Tibial artery (tissue), 4 donors: Measurements from ENCODE around the gene PRSS50.
"Not testable (repeated sequence)": the region's sequence is repeated elsewhere in the genome, so short reads cannot be mapped to it uniquely, and the experiment has no call there.

Source experiments
- DNase-seq, 2 donors: peaks; one replicate each; pipeline ENCODE4 v3.0.0-alpha.2; 2019
- H3K27ac ChIP-seq, 2 donors: fragments of 200-600 bp; sonication (generic) in 1 of 2; 1 replicate in 1 of 2; 2 replicates in 1 of 2; pipeline ENCODE4 v1.5.1; 2018 to 2019; ENCODE audit warnings: mild to moderate bottlenecking in 1 of 2
- H3K27me3 ChIP-seq, 2 donors: fragments of 200-600 bp; sonication (generic) in 1 of 2; one replicate each; pipeline versions ENCODE4 v1.5.1 to v1.6.0; 2016 to 2019
- H3K36me3 ChIP-seq, 3 donors: fragments of 200-600 bp; sonication (generic) in 2 of 3; one replicate each; pipeline ENCODE4 v1.5.1; 2016 to 2019; ENCODE audit warnings: mild to moderate bottlenecking in 2 of 3
- H3K4me1 ChIP-seq, 4 donors: fragments of 200-600 bp; sonication (generic) in 2 of 4; 1 replicate in 3 of 4; 2 replicates in 1 of 4; pipeline ENCODE4 v1.5.1; 2016 to 2019
- H3K4me3 ChIP-seq, 2 donors: fragments of 200-600 bp; sonication (generic) in 1 of 2; 1 replicate in 1 of 2; 2 replicates in 1 of 2; pipeline ENCODE4 v1.5.1; 2018 to 2019; ENCODE audit warnings: mild to moderate bottlenecking in 2 of 2
- H3K9me3 ChIP-seq, 3 donors: fragments of 200-600 bp; sonication (generic) in 1 of 3; one replicate each; pipeline ENCODE4 v1.5.1; 2016 to 2019
- intact Hi-C: fragments of 100-400 bp; cut with DNase I; formaldehyde crosslinking; loops from one replicate; pipeline ENCODE4 v1.15.0; 2023; ENCODE audit warnings: low total_unique reads
- TF ChIP-seq, protein P1 (sequence below), 2 experiments: fragments of 200-600 bp in 1 of 2; fragments of 450-650 bp in 1 of 2; IDR thresholded peaks; one replicate each; pipeline ENCODE4 v1.5.1; 2017 to 2019; ENCODE audit warnings: antibody characterized with exemption in 2 of 2, mild to moderate bottlenecking in 1 of 2, moderate library complexity in 1 of 2

PRSS50 gene

GRCh38 chr3:46706771-46707582 is 10.7 kb downstream of the PRSS50 start:
- no peaks in the 10 kb centered on the region for H3K9me3 ChIP-seq
- no peaks in the 10 kb centered on the region for H3K36me3 ChIP-seq
- intact Hi-C loops, result loop anchor here (10.0 kb wide), 2 partner anchors 148 to 288 kb away; no protein-coding TSS in a partner anchor
- peaks cover 0 to under 1% (median 0%) of the 10 kb centered on the region in 4 donors for H3K4me1 ChIP-seq
- H3K27ac ChIP-seq, result no peak overlapping the region
- H3K4me3 ChIP-seq, result no peak overlapping the region
- TF ChIP-seq, protein P1, sequence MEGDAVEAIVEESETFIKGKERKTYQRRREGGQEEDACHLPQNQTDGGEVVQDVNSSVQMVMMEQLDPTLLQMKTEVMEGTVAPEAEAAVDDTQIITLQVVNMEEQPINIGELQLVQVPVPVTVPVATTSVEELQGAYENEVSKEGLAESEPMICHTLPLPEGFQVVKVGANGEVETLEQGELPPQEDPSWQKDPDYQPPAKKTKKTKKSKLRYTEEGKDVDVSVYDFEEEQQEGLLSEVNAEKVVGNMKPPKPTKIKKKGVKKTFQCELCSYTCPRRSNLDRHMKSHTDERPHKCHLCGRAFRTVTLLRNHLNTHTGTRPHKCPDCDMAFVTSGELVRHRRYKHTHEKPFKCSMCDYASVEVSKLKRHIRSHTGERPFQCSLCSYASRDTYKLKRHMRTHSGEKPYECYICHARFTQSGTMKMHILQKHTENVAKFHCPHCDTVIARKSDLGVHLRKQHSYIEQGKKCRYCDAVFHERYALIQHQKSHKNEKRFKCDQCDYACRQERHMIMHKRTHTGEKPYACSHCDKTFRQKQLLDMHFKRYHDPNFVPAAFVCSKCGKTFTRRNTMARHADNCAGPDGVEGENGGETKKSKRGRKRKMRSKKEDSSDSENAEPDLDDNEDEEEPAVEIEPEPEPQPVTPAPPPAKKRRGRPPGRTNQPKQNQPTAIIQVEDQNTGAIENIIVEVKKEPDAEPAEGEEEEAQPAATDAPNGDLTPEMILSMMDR (IDR thresholded peaks at IDR 0.05), result no peak
- peak in 1 of 2 donors; percentile 53 for DNase-seq
- H3K27me3 ChIP-seq, result no peaks in the 10 kb centered on the region

DNA sequence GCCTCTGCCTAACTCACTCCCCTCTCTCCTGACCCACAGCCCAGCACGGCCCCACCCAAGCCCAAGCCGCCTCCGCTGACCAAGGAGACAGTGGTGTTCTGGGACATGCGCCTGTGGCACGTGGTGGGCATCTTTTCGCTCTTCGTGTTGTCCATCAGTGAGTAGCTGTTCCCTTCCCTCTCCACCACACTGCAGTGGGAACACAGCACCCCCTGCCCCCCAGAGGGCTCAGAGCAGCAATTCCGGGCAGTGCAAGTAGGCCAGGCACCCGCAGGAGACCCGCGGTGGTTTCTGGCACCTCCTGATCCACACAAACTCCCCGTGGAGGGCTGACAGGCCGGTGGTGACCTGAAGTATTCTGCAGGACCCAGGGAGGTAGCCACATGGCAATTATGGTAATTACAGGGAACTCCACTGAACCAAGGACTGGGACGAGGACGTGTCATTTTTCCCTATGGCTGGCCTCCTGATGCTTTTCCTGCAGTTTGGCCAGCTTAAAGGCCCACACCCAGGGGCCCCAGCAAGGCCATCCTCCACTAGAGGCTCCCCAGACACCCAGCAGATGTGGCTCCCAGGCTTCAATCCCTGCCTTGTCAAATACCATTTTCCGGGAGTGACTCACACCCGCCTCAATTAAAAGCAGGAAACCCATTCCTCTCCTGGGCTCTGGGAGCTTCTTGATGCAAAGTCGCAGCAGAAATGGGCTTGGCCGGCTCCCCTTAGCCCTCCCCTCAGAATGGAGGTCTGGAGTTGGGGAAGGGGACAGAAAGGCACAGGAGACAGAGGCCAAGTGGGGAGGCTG is 11.7 kb downstream of the PRSS50 start:
- Histone ChIP-seq H3K27me3 (no peaks in the 10 kb centered on the region), H3K9me3 (no peaks in the 10 kb centered on the region), H3K4me1 (peaks cover 0 to 10% (median 8%) of the 10 kb centered on the region in 4 donors), H3K27ac (no peak overlapping the region), H3K4me3 (no peak overlapping the region), H3K36me3 (no peaks in the 10 kb centered on the region)
- TF ChIP-seq, protein P1 (IDR thresholded peaks at IDR 0.05), result no peak
- intact Hi-C loops, result loop anchor here (2.0 to 10.0 kb wide), 3 partner anchors 149 to 289 kb away; no protein-coding TSS in a partner anchor
- DNase-seq, result peak; percentile 17 to 60

GRCh38 chr3:46705022-46705530 is 12.6 kb downstream of the PRSS50 start:
- peak; percentile 67 to 86 for DNase-seq
- no peak overlapping the region for H3K4me3 ChIP-seq
- H3K36me3 ChIP-seq, result no peaks in the 10 kb centered on the region
- no peaks in the 10 kb centered on the region for H3K9me3 ChIP-seq
- H3K27me3 ChIP-seq, result no peaks in the 10 kb centered on the region
- H3K27ac ChIP-seq, result no peak overlapping the region
- intact Hi-C loops, result loop anchor here (2.0 to 10.0 kb wide), 3 partner anchors 150 to 290 kb away; no protein-coding TSS in a partner anchor
- TF ChIP-seq, protein P1 (IDR thresholded peaks at IDR 0.05), result peak; percentile 95 to 98
- peaks cover 0 to 19% (median 17%) of the 10 kb centered on the region in 4 donors for H3K4me1 ChIP-seq

DNA sequence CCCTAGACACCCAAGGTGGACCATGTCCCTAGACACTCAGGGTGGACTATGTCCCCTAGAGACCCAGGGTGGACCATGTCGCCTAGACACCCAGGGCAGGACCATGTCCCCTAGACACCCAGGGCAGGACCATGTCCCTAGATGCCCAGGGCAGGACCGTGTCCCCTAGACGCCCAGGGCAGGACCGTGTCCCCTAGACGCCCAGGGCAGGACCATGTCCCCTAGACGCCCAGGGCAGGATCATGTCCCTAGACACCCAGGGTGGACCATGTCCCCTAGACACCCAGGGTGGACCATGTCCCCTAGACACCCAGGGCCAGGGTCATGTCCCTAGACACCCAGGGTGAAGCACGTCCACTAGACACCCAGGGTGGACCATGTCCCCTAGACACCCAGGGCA is 13.3 kb downstream of the PRSS50 start:
- not testable (repeated sequence) for H3K27me3 ChIP-seq, H3K27ac ChIP-seq, H3K9me3 ChIP-seq, H3K4me3 ChIP-seq, H3K36me3 ChIP-seq
- intact Hi-C loops, result loop anchor here (2.0 to 10.0 kb wide), 3 partner anchors 150 to 290 kb away; no protein-coding TSS in a partner anchor
- peak in 1 of 2 donors; percentile 3 for DNase-seq
- peaks cover 0 to 26% (median 23%) of the 10 kb centered on the region in 4 donors for H3K4me1 ChIP-seq

- peaks cover 0 to 27% (median 23%) of the 10 kb centered on the region in 4 donors for H3K4me1 ChIP-seq
- no peak overlapping the region for H3K27ac ChIP-seq
- intact Hi-C loops, result loop anchor here (10.0 kb wide), 2 partner anchors 152 to 292 kb away; no protein-coding TSS in a partner anchor
- H3K27me3 ChIP-seq, result no peaks in the 10 kb centered on the region
- H3K36me3 ChIP-seq, result no peaks in the 10 kb centered on the region
- no peak overlapping the region for H3K4me3 ChIP-seq
- H3K9me3 ChIP-seq, result no peaks in the 10 kb centered on the region
- TF ChIP-seq, protein P1 (IDR thresholded peaks at IDR 0.05), result no peak
- no peak for DNase-seq
Measured at GRCh38 chr3:46703013-46703520, 14.6 kb downstream of the PRSS50 start.
